WTC11 (cell line): ENCODE results near the gene SOWAHA. TPM values are rescaled to one million over a fixed set of nuclear protein-coding genes. Genes with fewer than 3 reads are reported as not detected.

ENCODE experiments used
- ATAC-seq: fragments of 200-7000 bp; cut with Tn5 transposase; 2 replicates; pipeline ENCODE4 v1.10.0; 2021; ENCODE audit warnings: mild to moderate bottlenecking, moderate library complexity
- CTCF ChIA-PET: fragments of 300-600 bp; sonication (Branson Sonifier 250); formaldehyde crosslinking; loops from one replicate; lab custom pipeline; 2021; ENCODE audit warnings: antibody characterized with exemption; lab: Charles Lee
- POLR2A ChIA-PET: fragments of 350-600 bp; sonication (Branson Sonifier 250); formaldehyde crosslinking; loops from one replicate; lab custom pipeline; 2021; ENCODE audit warnings: antibody characterized with exemption; lab: Charles Lee
- DNase-seq: peaks from one replicate; pipeline ENCODE4 v3.0.0; 2021; ENCODE audit warnings: low spot score
- H3K27ac Mint-ChIP-seq: 2 replicates; pipeline ENCODE4 v1.8.0; 2021; ENCODE audit warnings: mixed read lengths
- H3K27me3 Mint-ChIP-seq: 2 replicates; pipeline ENCODE4 v1.8.0; 2021; ENCODE audit warnings: low read depth, mild to moderate bottlenecking, moderate library complexity, mixed read lengths
- H3K36me3 Mint-ChIP-seq: 2 replicates; pipeline ENCODE4 v1.8.0; 2021; ENCODE audit warnings: mixed read lengths
- H3K4me1 Mint-ChIP-seq: 2 replicates; pipeline ENCODE4 v1.8.0; 2022; ENCODE audit warnings: mixed read lengths
- H3K4me3 Mint-ChIP-seq: 2 replicates; pipeline ENCODE4 v1.8.0; 2021; ENCODE audit warnings: mild to moderate bottlenecking, moderate library complexity, mixed read lengths
- H3K9me3 Mint-ChIP-seq: 2 replicates; pipeline ENCODE4 v1.8.0; 2021; ENCODE audit warnings: mixed read lengths
- EMX1 ChIP-seq: fragments of 250-450 bp; sonication (Bioruptor Pico); IDR thresholded peaks from 2 replicates; pipeline ENCODE4 v1.8.0; 2021; ENCODE audit warnings: mild to moderate bottlenecking
- MYBL2 ChIP-seq: sonication (generic); formaldehyde crosslinking; IDR thresholded peaks from 2 replicates; pipeline ENCODE4 v1.8.1; 2023; ENCODE audit warnings: mild to moderate bottlenecking, moderate library complexity, missing genetic modification reagents
- NFE2L1 ChIP-seq: sonication (generic); formaldehyde crosslinking; IDR thresholded peaks from 2 replicates; pipeline ENCODE4 v1.8.1; 2023; ENCODE audit warnings: missing genetic modification reagents
- NR2C2 ChIP-seq: sonication (generic); formaldehyde crosslinking; IDR thresholded peaks from 2 replicates; pipeline ENCODE4 v1.8.0; 2022; ENCODE audit warnings: mild to moderate bottlenecking, missing genetic modification reagents
- OVOL2 ChIP-seq: fragments of 250-450 bp; sonication (Bioruptor Pico); IDR thresholded peaks from 2 replicates; pipeline ENCODE4 v1.9.0; 2021; ENCODE audit warnings: mild to moderate bottlenecking, borderline replicate concordance
- PRRX2 ChIP-seq: fragments of 250-450 bp; sonication (Bioruptor Pico); IDR thresholded peaks from 2 replicates; pipeline ENCODE4 v1.8.0; 2021; ENCODE audit warnings: mild to moderate bottlenecking
- RORB ChIP-seq: fragments of 250-450 bp; sonication (Bioruptor Pico); IDR thresholded peaks from 2 replicates; pipeline ENCODE4 v1.9.0; 2021; ENCODE audit warnings: mild to moderate bottlenecking
- SMAD4 ChIP-seq: sonication (generic); formaldehyde crosslinking; IDR thresholded peaks from 2 replicates; pipeline ENCODE4 v1.8.0; 2022; ENCODE audit warnings: mild to moderate bottlenecking, missing genetic modification reagents
- ZNF219 ChIP-seq: sonication (generic); formaldehyde crosslinking; IDR thresholded peaks from 2 replicates; pipeline ENCODE4 v1.8.0; 2023; ENCODE audit warnings: missing genetic modification reagents, mild to moderate bottlenecking, borderline replicate concordance
- total RNA-seq: library from RNA; stranded (reverse); gene quantifications from 3 replicates; pipeline ENCODE4 v1.2.3, GENCODE V29; 2021
- TF ChIP-seq, protein P1 (sequence below): sonication (generic); formaldehyde crosslinking; IDR thresholded peaks from 2 replicates; pipeline ENCODE4 v1.8.0; 2023; ENCODE audit warnings: missing genetic modification reagents, mild to moderate bottlenecking, borderline replicate concordance
- TF ChIP-seq, protein P2 (sequence below): sonication (generic); formaldehyde crosslinking; IDR thresholded peaks from 2 replicates; pipeline ENCODE4 v1.8.1; 2022; ENCODE audit warnings: mild to moderate bottlenecking, moderate library complexity, missing genetic modification reagents
- TF ChIP-seq, protein P3 (sequence below): sonication (generic); formaldehyde crosslinking; IDR thresholded peaks from 2 replicates; pipeline ENCODE4 v1.8.1; 2022; ENCODE audit warnings: low read depth, mild to moderate bottlenecking, moderate library complexity, missing genetic modification reagents, borderline replicate concordance
- TF ChIP-seq, protein P4 (sequence below): sonication (generic); formaldehyde crosslinking; IDR thresholded peaks from 2 replicates; pipeline ENCODE4 v1.8.0; 2022; ENCODE audit warnings: mild to moderate bottlenecking, missing genetic modification reagents
- TF ChIP-seq, protein P5 (sequence below): fragments of 250-450 bp; sonication (Bioruptor Pico); conservative IDR thresholded peaks from 2 replicates; pipeline ENCODE4 v1.9.0; 2021; ENCODE audit warnings: mild to moderate bottlenecking
- TF ChIP-seq, protein P6 (sequence below): fragments of 250-450 bp; sonication (Bioruptor Pico); IDR thresholded peaks from 2 replicates; pipeline ENCODE4 v1.9.0; 2021; ENCODE audit warnings: moderate library complexity, mild to moderate bottlenecking, inconsistent platforms, borderline replicate concordance
- TF ChIP-seq, protein P7 (sequence below): fragments of 250-450 bp; sonication (Bioruptor Pico); IDR thresholded peaks from 2 replicates; pipeline ENCODE4 v1.9.0; 2021; ENCODE audit warnings: mild to moderate bottlenecking

Gene SOWAHA
- total RNA-seq, 1 experiment from 2014 or later, result 0.11 TPM

DNA sequence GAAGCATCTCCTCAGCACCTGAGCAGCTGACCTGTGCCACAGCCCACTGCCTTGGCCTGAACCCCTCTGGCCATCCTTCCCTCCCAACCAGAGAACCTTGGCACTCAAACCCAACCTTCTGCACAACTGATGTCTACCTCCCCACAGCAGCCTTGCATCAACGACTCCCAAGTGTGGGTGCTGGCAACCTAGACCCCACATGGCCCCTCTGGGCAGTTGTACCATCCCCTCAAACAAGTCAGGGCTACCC is 46.4 kb upstream of the SOWAHA start (continued):
- TF ChIP-seq, protein P1, sequence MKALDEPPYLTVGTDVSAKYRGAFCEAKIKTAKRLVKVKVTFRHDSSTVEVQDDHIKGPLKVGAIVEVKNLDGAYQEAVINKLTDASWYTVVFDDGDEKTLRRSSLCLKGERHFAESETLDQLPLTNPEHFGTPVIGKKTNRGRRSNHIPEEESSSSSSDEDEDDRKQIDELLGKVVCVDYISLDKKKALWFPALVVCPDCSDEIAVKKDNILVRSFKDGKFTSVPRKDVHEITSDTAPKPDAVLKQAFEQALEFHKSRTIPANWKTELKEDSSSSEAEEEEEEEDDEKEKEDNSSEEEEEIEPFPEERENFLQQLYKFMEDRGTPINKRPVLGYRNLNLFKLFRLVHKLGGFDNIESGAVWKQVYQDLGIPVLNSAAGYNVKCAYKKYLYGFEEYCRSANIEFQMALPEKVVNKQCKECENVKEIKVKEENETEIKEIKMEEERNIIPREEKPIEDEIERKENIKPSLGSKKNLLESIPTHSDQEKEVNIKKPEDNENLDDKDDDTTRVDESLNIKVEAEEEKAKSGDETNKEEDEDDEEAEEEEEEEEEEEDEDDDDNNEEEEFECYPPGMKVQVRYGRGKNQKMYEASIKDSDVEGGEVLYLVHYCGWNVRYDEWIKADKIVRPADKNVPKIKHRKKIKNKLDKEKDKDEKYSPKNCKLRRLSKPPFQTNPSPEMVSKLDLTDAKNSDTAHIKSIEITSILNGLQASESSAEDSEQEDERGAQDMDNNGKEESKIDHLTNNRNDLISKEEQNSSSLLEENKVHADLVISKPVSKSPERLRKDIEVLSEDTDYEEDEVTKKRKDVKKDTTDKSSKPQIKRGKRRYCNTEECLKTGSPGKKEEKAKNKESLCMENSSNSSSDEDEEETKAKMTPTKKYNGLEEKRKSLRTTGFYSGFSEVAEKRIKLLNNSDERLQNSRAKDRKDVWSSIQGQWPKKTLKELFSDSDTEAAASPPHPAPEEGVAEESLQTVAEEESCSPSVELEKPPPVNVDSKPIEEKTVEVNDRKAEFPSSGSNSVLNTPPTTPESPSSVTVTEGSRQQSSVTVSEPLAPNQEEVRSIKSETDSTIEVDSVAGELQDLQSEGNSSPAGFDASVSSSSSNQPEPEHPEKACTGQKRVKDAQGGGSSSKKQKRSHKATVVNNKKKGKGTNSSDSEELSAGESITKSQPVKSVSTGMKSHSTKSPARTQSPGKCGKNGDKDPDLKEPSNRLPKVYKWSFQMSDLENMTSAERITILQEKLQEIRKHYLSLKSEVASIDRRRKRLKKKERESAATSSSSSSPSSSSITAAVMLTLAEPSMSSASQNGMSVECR (CRISPR knock-in tag), result no peak
- TF ChIP-seq, protein P2, sequence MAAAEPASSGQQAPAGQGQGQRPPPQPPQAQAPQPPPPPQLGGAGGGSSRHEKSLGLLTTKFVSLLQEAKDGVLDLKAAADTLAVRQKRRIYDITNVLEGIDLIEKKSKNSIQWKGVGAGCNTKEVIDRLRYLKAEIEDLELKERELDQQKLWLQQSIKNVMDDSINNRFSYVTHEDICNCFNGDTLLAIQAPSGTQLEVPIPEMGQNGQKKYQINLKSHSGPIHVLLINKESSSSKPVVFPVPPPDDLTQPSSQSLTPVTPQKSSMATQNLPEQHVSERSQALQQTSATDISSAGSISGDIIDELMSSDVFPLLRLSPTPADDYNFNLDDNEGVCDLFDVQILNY (CRISPR knock-in tag), result no peak
- TF ChIP-seq RORB (no peak), PRRX2 (CRISPR knock-in tag) (no peak), NR2C2 (CRISPR knock-in tag) (no peak), OVOL2 (CRISPR knock-in tag) (no peak), NFE2L1 (CRISPR knock-in tag) (no peak), MYBL2 (CRISPR knock-in tag) (no peak), SMAD4 (CRISPR knock-in tag) (no peak), ZNF219 (CRISPR knock-in tag) (no peak), EMX1 (CRISPR knock-in tag) (no peak)
- TF ChIP-seq, protein P3, sequence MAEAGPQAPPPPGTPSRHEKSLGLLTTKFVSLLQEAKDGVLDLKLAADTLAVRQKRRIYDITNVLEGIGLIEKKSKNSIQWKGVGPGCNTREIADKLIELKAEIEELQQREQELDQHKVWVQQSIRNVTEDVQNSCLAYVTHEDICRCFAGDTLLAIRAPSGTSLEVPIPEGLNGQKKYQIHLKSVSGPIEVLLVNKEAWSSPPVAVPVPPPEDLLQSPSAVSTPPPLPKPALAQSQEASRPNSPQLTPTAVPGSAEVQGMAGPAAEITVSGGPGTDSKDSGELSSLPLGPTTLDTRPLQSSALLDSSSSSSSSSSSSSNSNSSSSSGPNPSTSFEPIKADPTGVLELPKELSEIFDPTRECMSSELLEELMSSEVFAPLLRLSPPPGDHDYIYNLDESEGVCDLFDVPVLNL, result no peak
- TF ChIP-seq, protein P4, sequence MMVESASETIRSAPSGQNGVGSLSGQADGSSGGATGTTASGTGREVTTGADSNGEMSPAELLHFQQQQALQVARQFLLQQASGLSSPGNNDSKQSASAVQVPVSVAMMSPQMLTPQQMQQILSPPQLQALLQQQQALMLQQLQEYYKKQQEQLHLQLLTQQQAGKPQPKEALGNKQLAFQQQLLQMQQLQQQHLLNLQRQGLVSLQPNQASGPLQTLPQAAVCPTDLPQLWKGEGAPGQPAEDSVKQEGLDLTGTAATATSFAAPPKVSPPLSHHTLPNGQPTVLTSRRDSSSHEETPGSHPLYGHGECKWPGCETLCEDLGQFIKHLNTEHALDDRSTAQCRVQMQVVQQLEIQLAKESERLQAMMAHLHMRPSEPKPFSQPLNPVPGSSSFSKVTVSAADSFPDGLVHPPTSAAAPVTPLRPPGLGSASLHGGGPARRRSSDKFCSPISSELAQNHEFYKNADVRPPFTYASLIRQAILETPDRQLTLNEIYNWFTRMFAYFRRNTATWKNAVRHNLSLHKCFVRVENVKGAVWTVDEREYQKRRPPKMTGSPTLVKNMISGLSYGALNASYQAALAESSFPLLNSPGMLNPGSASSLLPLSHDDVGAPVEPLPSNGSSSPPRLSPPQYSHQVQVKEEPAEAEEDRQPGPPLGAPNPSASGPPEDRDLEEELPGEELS (CRISPR knock-in tag), result no peak
- TF ChIP-seq, protein P5, sequence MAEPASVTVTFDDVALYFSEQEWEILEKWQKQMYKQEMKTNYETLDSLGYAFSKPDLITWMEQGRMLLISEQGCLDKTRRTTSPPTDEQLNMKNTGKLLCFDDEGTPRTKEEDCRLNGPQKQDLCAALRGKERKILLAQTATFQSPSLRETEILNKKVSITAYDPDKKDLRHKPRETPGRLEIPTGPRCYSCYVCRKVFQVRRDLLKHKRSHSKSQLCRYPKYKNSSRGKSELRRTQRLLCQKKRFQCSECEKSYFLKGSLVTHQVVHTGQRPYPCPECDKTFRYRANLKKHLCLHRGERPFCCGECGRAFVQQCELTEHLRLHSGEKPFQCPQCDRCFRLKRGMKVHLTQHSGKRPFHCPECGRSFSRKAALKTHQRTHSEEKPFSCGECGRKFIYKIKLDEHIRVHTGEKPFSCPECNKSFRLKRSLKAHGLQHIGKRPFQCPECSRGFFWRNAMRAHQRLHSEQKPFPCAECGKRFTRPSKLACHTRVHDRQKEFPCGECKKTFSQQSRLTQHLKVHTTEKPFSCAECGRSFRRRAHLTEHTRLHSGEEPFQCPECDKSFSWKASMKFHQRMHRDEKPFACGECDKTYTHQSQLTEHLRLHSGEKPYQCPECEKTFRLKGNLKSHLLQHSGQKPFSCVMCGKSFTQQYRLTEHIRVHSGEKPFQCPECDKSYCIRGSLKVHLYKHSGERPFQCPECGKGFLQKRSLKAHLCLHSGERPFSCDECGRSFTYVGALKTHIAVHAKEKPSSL, result no peak
- TF ChIP-seq, protein P6, sequence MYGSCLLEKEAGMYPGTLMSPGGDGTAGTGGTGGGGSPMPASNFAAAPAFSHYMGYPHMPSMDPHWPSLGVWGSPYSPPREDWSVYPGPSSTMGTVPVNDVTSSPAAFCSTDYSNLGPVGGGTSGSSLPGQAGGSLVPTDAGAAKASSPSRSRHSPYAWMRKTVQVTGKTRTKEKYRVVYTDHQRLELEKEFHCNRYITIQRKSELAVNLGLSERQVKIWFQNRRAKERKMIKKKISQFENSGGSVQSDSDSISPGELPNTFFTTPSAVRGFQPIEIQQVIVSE (CRISPR knock-in tag), result no peak

DNA sequence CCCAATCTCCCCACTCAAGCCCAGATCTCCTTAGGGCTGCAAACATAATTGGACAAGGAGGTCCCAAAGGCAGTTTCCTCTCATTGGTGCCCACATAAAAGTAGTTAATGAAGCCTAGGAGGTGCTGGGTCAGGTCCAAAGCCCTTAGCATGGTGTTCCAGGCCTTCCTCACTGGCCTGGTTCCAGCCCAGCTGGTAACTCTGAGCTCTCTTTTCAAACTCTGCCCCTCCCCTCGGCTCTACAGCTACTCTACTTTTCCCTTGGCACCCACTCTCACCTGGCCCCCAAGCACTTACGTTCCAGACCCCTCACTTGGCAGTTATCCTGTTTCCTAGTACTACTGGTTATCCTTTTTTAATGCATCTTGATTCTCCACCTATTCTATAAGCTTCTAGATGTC is 46.0 kb upstream of the SOWAHA start:
- H3K36me3 Mint-ChIP-seq, result 0 out of 2 replicates have a peak, but pooled peaks cover 2% of the 10 kb centered on the region
- ChIA-PET POLR2A (no interaction called here), CTCF (interaction anchor here (1.1 to 1.4 kb wide), 3 partner anchors 20 to 53 kb away, joined by 3 to 6 read pairs (median 3); partner anchors contain the start of gene CCNI2)
- no peak overlapping the region for H3K27ac Mint-ChIP-seq
- no peak overlapping the region for H3K4me3 Mint-ChIP-seq
- no peaks in the 10 kb centered on the region for H3K27me3 Mint-ChIP-seq
- no peak for TF ChIP-seq MYBL2 (CRISPR knock-in tag)
- TF ChIP-seq, protein P7, sequence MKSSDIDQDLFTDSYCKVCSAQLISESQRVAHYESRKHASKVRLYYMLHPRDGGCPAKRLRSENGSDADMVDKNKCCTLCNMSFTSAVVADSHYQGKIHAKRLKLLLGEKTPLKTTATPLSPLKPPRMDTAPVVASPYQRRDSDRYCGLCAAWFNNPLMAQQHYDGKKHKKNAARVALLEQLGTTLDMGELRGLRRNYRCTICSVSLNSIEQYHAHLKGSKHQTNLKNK (CRISPR knock-in tag), result no peak
- TF ChIP-seq, all 79 proteins: peak for 0
- DNase-seq, result no peak
- Mint-ChIP-seq H3K9me3 (no peaks in the 10 kb centered on the region), H3K4me1 (peaks cover 13% of the 10 kb centered on the region)
- no peak for ATAC-seq
